ENCODE measurements around the gene RASSF1.
A peak's percentile ranks its signal among the peaks of the same experiment; 100 is the strongest.

The RASSF1 gene, protein sequence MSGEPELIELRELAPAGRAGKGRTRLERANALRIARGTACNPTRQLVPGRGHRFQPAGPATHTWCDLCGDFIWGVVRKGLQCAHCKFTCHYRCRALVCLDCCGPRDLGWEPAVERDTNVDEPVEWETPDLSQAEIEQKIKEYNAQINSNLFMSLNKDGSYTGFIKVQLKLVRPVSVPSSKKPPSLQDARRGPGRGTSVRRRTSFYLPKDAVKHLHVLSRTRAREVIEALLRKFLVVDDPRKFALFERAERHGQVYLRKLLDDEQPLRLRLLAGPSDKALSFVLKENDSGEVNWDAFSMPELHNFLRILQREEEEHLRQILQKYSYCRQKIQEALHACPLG

DNA sequence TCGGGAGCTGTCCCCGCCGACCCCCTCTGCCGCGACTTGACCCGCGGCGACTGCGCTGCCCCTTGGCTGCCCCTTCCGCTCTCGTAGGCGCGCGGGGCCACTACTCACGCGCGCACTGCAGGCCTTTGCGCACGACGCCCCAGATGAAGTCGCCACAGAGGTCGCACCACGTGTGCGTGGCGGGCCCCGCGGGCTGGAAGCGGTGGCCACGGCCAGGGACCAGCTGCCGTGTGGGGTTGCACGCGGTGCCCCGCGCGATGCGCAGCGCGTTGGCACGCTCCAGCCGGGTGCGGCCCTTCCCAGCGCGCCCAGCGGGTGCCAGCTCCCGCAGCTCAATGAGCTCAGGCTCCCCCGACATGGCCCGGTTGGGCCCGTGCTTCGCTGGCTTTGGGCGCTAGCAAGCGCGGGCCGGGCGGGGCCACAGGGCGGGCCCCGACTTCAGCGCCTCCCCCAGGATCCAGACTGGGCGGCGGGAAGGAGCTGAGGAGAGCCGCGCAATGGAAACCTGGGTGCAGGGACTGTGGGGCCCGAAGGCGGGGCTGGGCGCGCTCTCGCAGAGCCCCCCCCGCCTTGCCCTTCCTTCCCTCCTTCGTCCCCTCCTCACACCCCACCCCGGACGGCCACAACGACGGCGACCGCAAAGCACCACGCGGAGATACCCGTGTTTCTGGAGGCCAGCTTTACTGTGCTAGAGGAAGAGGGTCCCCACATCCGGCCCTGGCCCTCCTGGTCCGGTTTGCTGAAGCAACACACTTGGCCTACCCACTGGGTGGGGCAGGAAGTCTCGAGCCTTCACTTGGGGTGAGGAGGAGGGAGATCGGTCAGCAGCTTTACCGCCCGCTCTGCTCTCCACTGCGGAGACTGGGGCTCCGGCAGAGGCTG, at the start of gene RASSF1:
Gene RASSF1 (minus strand): TSS at position 389 of the 882 bp plus-strand sequence. CDS start 31 bp downstream, at position 358.
- DNase-seq: peak; percentile 95

DNA sequence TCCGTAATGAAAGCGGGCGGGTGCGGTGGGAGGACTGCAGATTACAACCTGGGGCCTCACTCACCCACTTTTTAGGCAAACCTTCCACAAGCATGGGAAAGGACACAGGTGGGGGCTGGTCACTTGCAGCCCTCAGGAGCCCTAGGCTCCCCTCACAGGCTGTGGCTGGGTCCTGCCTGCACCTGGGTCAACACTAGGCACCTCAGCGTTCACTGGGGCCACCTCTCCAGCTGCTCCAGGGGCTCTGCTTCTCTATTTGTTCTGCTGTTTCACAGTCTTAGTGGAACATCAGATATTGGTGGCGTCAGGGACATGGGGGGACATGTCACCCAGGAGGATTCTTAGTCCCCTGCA, 48.8 kb upstream of the RASSF1 start:
- no peak for DNase-seq

DNA sequence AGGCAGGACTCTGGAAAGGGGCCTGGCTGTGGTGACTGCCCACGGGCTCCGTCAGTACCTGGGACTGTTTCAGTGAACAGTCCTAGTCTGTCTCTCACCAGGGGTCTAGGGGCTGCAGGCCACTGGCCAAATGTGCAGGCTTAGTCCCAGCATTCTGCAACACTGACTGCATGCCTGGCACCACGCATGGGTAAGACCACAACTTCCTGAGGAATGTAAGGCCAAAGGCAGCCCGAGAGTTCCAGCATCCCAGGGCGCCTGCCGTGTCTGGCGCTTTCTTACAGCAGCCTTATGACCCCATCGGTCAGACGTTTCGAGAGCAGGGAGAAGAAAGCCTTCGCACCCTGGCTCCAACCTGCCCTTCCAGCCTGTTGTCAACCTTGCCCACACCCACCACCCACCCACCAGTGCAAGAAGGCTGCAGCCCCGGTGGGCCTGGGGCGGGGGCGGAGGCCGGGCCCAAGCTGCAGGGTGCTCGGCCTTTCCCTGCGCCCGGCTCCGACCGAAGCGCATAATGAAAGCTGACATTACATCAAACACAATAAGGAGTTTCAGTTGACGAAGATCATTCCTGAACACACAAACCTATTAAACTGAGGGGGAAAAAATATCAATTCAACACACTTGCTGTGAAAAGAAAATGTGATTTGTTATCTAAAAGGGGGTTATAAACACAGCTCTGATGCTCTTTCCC, 48.2 kb upstream of the RASSF1 start:
- DNase-seq: no peak

DNA sequence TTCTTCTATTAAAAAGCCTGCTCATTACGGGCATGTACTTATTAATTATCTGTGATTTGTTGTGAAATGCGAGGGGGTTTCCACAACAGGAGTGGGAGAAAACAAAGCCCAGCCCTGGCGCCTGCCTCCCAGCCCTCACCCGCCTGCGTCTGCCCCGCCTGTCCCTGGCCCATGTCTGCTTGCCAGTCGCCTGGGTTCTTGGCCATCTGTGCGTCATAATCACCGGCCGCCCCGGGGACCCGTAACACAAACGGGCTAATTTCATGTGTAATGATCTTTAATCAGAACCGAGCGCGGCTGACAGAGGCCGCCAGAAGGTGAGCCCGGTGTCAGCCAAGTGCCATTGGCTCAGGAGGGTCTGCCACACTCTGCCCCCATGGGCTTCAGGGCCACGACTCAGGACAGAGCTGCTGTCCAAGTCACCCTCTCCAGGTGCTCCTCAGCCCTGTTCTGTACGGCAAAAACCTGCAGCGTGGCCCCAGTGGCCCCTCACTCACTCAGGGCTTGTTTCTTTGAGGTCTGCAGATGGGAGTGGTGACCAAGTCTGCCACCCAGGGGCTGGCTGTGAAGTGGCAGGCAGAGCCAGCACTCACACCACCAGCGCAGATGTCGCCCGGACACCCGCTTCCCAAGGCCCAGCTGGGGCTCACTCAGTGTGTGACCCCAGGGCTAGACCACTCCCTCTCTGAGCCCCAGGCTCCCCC, 47.5 kb upstream of the RASSF1 start:
- DNase-seq: peak; percentile 63

DNA sequence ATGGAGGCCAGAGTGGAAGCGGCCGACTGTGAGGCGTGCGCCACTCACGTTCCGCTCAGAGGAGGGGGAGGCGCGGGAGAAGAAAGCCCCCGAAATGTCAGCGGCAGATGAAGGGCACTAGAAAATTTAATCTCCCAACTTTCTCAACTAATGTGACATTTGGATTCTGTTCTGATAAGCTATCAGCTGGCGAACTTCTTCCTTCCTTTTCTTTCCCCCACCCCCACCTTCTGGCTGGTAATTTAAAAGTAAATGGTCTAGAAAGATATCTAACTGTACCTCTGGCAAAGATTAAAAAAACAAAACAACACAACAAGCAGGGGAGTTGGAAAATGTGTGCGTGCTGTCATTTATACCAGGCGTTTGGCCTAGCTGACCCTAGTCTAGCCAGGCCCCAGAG, 45.1 kb upstream of the RASSF1 start:
- DNase-seq: peak; percentile 62

DNA sequence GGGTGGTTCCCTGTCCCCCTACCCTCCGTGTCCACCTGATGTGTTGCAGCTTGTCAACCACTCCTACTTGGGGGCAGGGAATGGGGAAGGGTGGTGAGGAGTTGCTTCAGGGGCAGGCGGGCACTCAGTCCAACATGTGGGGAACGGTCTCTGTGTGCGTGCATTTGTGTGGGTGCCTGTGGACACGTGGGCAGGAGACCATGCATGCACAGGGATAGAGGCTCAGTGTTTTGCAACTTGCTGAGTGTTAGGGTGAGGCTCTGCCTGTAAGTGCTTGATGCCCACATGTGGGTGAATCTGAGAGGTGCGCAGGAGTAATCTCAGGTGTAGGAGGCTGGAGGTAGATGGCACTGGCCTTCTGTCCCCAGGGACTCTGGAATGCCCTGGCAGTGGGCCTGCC, 43.1 kb upstream of the RASSF1 start:
- no peak for DNase-seq

DNA sequence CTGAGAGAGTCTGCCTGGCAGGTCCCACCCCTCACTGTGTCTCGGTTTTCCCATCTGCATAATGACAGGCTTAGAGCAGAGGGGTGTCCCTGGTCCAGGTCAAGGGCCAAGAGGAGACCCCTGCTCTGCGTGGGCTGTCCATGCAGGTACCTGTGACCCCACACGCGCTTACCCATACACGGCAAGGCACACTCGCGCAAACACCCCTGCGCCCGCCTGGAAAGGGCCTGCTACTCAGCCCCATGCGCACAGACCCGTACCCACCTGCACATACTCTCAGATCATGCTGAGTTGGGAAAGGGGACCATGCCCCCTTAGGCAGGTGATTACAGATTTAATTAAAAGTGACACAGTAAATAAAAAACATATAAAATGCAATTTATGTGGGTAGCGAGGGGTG, 42.1 kb upstream of the RASSF1 start:
- DNase-seq: no peak

DNA sequence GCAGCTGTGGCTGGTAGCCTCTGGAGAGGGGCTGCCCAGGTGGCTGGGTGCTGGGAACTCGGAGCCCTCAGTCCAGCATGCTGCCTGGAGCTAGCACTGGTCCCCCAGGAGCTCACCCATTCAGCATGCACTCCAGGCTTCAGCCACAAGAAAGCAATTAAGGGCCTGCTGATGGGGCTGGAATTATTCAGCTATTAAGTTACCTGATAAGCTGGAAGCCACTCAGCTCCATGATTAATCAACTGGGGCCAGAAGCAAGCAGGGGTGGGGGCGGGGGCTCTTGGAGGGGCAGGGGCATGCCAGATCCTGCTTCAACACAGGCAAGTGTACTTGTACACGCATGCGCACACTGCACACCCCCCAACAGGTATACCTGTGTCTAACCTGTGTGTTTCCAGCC, 40.7 kb upstream of the RASSF1 start:
- peak; percentile 49 for DNase-seq

DNA sequence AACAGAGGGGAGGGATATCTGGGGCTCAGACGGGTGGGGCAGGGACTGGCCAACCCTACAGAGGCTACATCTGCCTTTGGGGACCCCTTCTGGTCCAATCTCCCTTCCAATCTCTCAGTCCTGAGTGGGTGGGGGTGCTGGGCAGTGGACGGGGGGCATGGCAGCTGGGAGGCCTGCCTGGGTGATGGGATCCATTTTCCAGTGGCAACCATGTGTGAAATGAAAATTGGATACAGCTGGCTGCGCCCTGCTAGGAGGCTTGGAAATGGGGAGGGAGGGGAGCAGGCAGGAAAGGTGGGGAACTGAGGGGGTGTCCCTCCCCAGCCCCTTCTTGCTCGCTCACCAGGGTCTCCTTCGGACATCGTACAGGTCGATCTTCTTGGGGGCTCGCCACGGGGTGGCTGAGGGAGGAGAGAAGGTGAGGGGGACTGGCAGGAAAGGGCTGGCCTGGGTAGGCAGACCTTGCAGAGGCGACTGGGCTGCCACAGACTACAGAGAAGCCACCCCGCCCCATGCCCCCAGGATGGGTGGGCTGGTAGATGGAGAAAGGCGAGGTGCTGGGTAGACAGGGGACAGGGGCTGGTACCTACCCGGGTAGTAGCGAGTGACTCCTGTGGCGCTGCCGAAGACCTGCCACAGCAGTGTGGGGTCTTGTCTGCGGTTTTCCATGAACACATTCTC, 39.9 kb upstream of the RASSF1 start:
- no peak for DNase-seq

DNA sequence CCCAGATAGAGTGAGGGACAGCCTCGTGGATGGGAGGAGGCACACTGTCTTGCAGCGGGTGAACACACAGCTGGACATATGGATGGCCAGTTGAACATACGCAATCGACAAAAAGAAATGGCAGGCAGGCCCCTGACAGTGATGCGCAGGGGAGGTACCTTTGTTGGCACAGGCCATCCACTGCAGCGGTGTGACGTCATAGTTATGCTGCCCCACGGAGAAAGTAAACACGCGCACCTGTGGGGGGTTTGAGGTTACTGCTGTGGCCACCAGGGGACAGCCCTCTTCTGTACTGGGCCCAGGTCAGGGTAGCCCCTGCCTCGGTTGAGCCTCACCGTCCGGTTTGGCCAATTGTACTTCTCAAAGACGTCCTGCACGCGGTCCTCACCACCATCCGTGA, 38.1 kb upstream of the RASSF1 start:
- no peak for DNase-seq

DNA sequence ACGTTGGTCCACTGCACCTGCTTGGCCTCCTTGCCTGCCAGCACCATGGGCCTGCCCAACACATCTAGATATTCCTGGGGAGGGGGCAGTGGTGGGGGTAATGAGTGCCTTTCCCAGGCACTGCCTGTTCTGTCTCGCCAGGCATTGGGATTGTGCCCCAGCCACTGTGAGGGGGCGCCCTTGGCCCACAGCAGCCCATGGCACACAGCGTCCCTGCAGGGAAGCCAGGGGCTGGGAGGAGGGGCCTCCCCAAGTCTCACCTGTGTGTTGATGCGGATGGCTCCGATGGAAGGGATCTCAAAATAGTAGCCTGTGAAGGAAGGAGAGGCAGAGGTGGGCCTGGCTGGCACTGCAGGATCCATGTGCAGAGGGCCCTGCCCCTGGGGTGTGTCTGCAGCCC, 37.4 kb upstream of the RASSF1 start:
- DNase-seq: no peak

DNA sequence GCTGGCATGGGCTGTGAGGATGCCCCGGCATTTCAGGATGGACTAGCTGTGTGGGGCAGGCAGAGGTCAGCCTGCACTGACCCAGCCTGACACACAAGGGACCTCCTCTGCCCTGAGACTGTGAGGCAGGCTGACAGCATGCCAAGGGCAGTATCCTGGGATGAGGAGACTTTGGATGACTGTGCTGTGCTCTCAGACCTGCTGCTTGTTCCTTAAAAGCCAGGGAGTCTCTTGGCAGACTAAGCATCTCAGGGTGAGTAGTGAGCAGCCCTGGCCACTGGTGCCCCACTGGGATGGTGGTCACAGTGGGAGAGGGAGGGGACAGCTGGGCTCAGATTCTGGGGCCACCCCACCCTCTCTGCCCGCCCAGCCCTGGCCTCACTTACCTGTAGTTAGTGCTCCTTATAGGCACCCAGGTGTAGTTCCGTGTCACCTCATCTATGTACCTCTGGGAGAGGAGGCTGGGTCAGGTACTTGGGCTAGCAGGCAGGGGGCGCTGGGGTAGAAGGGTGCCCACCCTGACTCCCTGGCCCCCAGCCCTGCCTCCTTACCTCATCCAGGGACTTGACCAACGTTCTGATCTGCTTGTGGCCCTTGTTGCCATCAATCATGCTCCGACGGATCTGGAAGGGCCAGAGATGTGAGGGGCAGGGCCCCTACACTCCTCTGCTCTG, 34.8 kb upstream of the RASSF1 start:
- no peak for DNase-seq

DNA sequence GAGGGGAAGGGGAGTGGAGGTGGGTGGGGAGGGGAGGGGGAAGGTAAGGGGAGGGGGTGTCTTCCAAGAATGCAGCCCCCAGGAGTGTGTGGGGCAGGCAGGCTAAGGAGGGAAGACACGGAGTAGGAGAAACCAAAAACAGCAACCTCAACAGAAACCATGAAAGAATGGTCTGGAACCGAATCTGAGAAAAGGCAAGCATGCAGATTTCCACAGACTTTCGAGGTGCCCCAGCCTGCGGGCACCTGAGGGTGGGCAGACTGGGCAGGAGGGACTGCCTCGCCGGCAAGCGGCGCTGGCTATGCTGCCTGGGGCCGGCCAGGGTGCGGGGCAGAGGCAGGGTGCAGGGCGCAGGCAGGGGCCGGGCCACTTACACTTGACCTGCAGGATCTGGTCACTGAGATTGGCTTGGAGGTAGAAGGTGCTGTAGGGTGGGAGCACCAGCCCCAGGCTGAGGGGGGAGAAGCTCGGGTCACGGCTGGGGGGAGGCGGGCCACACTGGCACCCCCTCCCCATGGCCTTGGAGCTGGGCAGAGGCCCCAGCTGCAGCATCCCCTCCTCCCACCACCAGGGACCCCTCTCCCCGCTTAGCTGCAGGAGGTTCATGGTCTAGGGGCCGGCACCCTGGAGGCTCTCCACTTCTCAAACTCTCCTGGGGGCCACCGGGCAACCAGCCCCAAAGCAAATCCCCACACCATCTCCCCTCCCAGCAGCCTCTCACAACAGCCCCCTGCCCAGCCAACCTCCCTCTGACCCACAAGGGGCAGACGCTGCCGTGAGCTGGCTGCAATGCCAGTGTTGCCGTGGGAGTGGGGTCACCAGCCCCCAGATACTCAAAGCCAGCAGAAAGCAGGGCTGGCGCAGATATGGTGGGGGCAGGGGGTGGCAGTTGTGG, 34.0 kb upstream of the RASSF1 start:
- DNase-seq: no peak

DNA sequence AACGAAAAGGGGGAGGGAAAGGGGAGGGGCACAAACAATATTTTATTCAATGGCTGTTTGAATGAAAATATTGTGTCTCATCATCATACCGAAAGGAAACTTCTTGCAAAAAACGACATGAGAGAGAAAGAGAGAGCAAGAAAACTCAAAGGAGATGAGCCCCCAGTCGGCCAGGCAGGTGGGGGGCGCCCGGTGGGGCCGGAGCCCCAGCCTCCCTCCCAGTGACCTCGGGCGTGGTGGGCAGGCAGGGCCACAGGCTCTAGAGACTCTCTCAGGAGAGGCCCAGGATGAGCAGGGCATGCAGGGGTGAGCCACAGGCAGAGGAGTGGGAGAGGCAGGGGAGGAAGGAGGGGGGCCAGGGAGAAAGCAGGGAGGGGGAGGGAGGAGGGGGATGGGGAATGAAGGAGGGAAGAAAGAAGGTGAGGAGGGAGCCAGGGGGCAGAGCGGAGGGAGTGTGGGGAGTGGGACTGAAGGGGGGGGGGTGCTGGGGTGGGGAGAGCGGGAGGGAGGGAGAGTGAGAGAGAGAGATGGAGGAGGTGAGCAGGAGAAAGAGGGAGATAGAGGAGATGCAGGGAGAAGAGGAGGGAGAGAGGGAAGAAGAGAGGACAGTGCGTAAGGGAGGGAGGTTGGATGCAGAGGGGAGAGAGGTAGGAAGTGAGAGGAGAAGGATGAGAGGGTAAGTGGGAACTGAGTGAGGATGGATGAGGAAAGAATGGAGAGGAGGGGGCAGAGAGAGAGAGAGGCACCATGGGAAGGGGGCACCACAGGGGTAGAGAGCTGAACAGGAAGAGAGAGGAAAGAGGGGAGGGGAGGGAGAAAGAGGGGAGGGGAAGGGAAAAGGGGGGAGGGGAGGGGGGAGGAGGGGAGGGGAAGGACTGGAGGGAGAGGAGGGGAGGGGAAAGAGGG, 32.8 kb upstream of the RASSF1 start:
- DNase-seq: no peak

DNA sequence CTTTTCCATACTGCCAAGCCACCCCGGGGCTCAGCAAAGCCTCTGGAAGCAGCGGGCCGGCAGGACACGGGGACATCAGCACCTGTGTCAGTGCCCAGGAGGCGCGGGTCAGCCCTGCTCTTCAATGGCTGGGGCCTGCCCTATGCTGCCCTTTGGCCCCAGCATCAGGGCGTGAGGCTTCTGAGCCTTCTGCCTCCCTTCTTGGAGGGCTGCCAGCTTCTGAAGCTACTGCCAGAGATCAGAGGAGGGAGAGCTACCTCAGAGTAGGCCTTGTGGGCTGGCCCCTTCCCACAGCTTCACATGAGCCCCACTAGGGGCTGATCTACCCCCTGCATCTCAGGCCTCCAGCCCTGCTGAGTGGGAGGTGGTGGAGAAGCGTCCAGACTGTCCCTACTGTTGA, 31.7 kb upstream of the RASSF1 start:
- peak; percentile 84 for DNase-seq

DNA sequence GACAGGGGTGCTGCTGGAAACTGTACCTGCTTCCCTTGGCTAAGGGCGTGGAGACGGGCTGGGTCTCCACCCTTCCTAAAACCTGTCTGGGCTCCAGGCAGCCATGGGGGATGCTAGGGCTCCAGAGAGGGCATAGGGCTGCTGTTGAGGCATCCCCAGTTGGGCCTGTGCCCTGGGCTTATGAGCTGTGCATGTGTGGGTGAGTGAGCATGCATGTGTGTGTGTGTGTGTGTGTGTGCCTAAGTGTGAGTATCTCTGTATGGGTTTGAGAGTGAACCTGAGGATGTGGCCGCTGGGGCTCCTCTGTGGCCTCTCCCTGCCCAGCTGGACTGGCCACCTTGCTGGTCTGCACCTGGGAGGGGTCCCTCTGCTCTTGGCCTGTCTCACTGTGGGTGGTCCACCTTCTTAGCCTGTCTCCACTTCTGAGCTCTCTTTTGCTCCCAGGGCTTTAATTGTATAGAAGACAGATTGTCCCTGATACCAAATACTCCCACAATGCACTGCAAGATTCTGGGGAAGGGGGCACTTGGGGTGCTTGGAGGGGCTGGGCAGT, 30.6 kb upstream of the RASSF1 start:
- DNase-seq: no peak

DNA sequence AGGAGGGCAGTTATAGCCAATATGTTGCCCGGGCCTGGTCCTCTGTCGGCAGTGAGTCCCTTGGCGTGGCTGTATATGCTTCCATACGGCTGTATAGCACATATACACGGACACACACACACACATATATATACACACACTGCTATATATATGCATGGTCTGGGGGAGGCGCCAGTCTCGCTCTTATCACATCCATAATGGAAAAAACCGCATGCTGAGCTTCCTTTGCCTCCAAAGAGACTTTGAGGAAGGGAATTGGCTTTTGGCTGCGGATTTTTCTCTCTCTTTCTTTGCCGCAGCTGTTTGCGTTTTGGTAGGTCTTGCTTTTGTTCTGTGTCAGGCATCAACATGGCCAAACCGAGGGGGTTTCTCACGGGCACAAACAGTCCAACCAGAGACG, 30.0 kb upstream of the RASSF1 start:
- peak; percentile 71 for DNase-seq

DNA sequence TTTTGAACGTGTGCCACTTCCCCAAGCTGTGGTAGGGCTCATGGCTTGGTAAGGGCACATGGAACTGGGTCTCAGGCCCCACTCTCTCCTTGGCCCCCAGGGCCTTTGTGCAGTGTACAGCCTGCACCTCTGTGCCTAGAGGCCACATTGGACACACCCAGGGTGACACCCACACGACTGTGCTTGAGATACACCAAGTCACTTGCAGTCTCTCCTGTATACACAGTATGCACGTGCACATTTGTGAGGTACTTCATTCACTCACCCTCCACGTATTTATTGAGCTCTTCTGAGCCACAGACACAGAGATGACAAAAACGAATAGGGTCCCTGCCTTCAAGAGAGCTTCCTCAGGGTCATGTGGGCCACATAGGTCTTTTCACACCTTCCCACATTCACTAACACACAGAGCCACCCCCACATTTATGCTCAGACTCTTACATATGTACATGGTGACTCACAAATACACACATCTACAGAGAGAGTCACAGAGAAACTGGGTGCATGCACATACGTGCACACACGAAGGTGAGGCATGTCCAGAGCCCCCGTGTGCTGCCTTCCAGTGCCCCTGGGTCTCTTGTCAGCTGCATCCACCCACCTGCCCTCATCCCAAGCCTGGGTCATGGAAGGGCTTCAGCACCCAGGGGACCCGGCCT, 28.5 kb upstream of the RASSF1 start:
- peak; percentile 55 for DNase-seq

DNA sequence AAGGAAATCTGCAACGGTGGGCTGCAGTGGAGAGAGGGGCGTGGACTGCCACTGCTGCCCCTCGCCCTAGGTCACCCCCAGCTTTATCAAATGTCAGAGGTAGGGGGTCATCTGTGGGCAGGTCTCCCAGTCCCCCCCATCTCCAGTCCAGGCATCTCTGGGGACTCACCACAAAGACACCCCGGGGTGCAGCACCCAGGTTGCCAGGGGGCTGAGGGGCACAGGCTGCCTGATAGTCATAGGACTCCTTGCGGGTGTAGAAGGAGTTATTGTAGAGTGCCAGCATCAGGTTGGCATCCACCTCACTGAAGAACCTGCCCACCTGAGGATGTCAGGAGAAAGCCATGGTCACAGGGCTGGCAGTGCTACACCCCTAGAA, 25.2 kb upstream of the RASSF1 start:
- DNase-seq: no peak

All from hematopoietic multipotent progenitor cell treated with erythropoietin and hydrocortisone succinate and interleukin-3 and kit ligand, for 6 days (in vitro differentiated cells).